Fibroblast of lung (primary cell): ENCODE data around the gene MICAL3.
"Not testable (repeated sequence)": the region's sequence is repeated elsewhere in the genome, so short reads cannot be mapped to it uniquely, and the experiment has no call there.

Experiments used
- EZH2 ChIP-seq: IDR thresholded peaks from 2 replicates; pipeline ENCODE4 v1.5.1; 2012; ENCODE audit warnings: low read length, control low read depth, mild to moderate bottlenecking; ENCODE audit errors: missing control alignments
- TF ChIP-seq, protein P1 (sequence below), 2 donors: IDR thresholded peaks in 1 of 2; conservative IDR thresholded peaks in 1 of 2; 1 replicate in 1 of 2; 2 replicates in 1 of 2; pipeline ENCODE4 v1.5.1; 2011 to 2012; ENCODE audit warnings: low read length in 2 of 2, control low read depth in 1 of 2, inconsistent platforms in 1 of 2, low read depth in 1 of 2, mild to moderate bottlenecking in 1 of 2

GRCh38 chr22:18025898-18026297 is 1.5 kb upstream of the MICAL3 start:
- TF ChIP-seq, protein P1, sequence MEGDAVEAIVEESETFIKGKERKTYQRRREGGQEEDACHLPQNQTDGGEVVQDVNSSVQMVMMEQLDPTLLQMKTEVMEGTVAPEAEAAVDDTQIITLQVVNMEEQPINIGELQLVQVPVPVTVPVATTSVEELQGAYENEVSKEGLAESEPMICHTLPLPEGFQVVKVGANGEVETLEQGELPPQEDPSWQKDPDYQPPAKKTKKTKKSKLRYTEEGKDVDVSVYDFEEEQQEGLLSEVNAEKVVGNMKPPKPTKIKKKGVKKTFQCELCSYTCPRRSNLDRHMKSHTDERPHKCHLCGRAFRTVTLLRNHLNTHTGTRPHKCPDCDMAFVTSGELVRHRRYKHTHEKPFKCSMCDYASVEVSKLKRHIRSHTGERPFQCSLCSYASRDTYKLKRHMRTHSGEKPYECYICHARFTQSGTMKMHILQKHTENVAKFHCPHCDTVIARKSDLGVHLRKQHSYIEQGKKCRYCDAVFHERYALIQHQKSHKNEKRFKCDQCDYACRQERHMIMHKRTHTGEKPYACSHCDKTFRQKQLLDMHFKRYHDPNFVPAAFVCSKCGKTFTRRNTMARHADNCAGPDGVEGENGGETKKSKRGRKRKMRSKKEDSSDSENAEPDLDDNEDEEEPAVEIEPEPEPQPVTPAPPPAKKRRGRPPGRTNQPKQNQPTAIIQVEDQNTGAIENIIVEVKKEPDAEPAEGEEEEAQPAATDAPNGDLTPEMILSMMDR (conservative IDR thresholded peaks at IDR 0.05 in 1 of 2, IDR thresholded peaks at IDR 0.05 in 1 of 2; ENCODE audit: low read depth in 1 of 2, low read length in 2 of 2): not testable (repeated sequence)
- TF ChIP-seq EZH2: not testable (repeated sequence)
